OCI-LY7 (cell line): Measurements from ENCODE around the gene ST3GAL3. TPM values are rescaled to one million over a fixed set of nuclear protein-coding genes. Genes with fewer than 3 reads are reported as not detected.

Experiments
- BruUV-seq: library from RNA; stranded (reverse); fragments of 400-500 nt; replicated peaks from 2 replicates; lab custom pipeline; 2021; lab: Mats Ljungman, UMichigan
- CTCF ChIA-PET: fragments of 300-600 bp; sonication (Branson Sonifier 250); formaldehyde crosslinking; loops from one replicate; lab custom pipeline; 2022; ENCODE audit warnings: antibody characterized with exemption; ENCODE audit not compliant: unreplicated experiment; lab: Charles Lee
- POLR2A ChIA-PET: fragments of 300-600 bp; sonication (Branson Sonifier 250); formaldehyde crosslinking; loops from one replicate; lab custom pipeline; 2022; ENCODE audit warnings: antibody characterized with exemption; lab: Charles Lee
- DNase-seq: peaks from one replicate; pipeline ENCODE4 v3.0.0-alpha.2; 2015; ENCODE audit warnings: low spot score
- H2AFZ ChIP-seq: fragments of 200-600 bp; sonication (generic), shearing (Covaris generic); 2 replicates; pipeline ENCODE4 v1.6.1; 2014; ENCODE audit warnings: mild to moderate bottlenecking, antibody characterized with exemption, low read length, moderate library complexity
- H3K27ac ChIP-seq: fragments of 200-600 bp; sonication (generic); 2 replicates; pipeline ENCODE4 v1.5.1; 2014; ENCODE audit warnings: mixed run types, low read depth, mild to moderate bottlenecking, moderate library complexity, low read length, inconsistent platforms; ENCODE audit not compliant: poor library complexity, severe bottlenecking
- H3K36me3 ChIP-seq: fragments of 200-600 bp; sonication (generic); 2 replicates; pipeline ENCODE4 v1.6.1; 2014; ENCODE audit warnings: mild to moderate bottlenecking, antibody characterized with exemption, low read length, moderate library complexity, mixed read lengths; ENCODE audit not compliant: insufficient read depth
- H3K4me1 ChIP-seq: fragments of 200-600 bp; sonication (generic); 2 replicates; pipeline ENCODE4 v1.5.1; 2014; ENCODE audit warnings: mild to moderate bottlenecking, low read length; ENCODE audit not compliant: insufficient read depth, poor library complexity, severe bottlenecking
- H3K4me2 ChIP-seq: fragments of 200-600 bp; sonication (generic); 2 replicates; pipeline ENCODE4 v1.6.1; 2014; ENCODE audit warnings: mild to moderate bottlenecking, low read length
- H3K4me3 ChIP-seq: fragments of 200-600 bp; sonication (generic); 2 replicates; pipeline ENCODE4 v1.5.1; 2014; ENCODE audit warnings: mild to moderate bottlenecking, low read depth, low read length; ENCODE audit not compliant: poor library complexity, severe bottlenecking
- H3K79me2 ChIP-seq: fragments of 200-600 bp; sonication (generic); 2 replicates; pipeline ENCODE4 v1.6.1; 2016; ENCODE audit warnings: low read depth, mild to moderate bottlenecking, low read length, moderate library complexity, mixed read lengths; ENCODE audit not compliant: insufficient read depth
- H3K9me2 ChIP-seq: fragments of 200-600 bp; sonication (generic); 2 replicates; pipeline ENCODE4 v1.6.1; 2016; ENCODE audit warnings: mild to moderate bottlenecking, low read length, mixed read lengths; ENCODE audit not compliant: insufficient read depth
- H3K9me3 ChIP-seq: fragments of 200-600 bp; sonication (generic); 2 replicates; pipeline ENCODE4 v1.6.1; 2014; ENCODE audit warnings: mild to moderate bottlenecking, mixed run types, low read length, mixed read lengths
- H4K20me1 ChIP-seq: fragments of 200-600 bp; sonication (generic); 2 replicates; pipeline ENCODE4 v1.6.1; 2014; ENCODE audit warnings: mild to moderate bottlenecking, antibody characterized with exemption, low read length, moderate library complexity, mixed read lengths; ENCODE audit not compliant: insufficient read depth
- CTCF ChIP-seq: fragments of 200-600 bp; sonication (generic); conservative IDR thresholded peaks from 2 replicates; pipeline ENCODE4 v1.5.1; 2014; ENCODE audit warnings: mild to moderate bottlenecking, antibody characterized with exemption, low read length, moderate library complexity, mixed read lengths
- EZH2phosphoT487 ChIP-seq: fragments of 200-600 bp; sonication (generic); IDR thresholded peaks from 2 replicates; pipeline ENCODE4 v1.6.1; 2018; ENCODE audit warnings: low read depth, borderline replicate concordance, mild to moderate bottlenecking, mixed run types, antibody characterized with exemption, low read length, moderate library complexity, mixed read lengths
- intact Hi-C: fragments of 100-400 bp; cut with micrococcal nuclease; formaldehyde crosslinking; loops from one replicate; pipeline ENCODE4 v1.10.0; 2022; ENCODE audit not compliant: unreplicated experiment
- total RNA-seq, 2 experiments: library from RNA; depleted of rRNA in 1 of 2; stranded (reverse); fragments of >200 nt in 1 of 2; shearing (Covaris generic) in 1 of 2; gene quantifications; 2 replicates each; pipeline ENCODE4 v1.2.3, GENCODE V29; 2014 to 2022

Gene ST3GAL3
- total RNA-seq, 2 experiments from 2014 or later = 24.0 to 45.0 TPM

- no peak for DNase-seq
- ChIA-PET POLR2A (interaction anchor here (0.8 to 1.1 kb wide), 2 partner anchors 170 to 229 kb away, joined by 3 read pairs; partner anchors contain the start of gene ST3GAL3), CTCF (interaction anchor here (0.8 to 2.2 kb wide), 6 partner anchors 11 to 285 kb away, joined by 3 to 40 read pairs (median 8); partner anchors contain the start of gene IPO13)
- intact Hi-C loops = loop anchor here (2.0 kb wide), 1 partner anchor 407 kb away; no protein-coding TSS in a partner anchor
- no peak overlapping the region for H3K4me2 ChIP-seq
- no peaks in the 10 kb centered on the region for H3K9me2 ChIP-seq
- BruUV-seq = no TSS peak
- H2AFZ ChIP-seq = no peak overlapping the region
- H3K4me1 ChIP-seq = no peaks in the 10 kb centered on the region
- H3K79me2 ChIP-seq = no peaks in the 10 kb centered on the region
- H3K27ac ChIP-seq = no peak overlapping the region
- no peaks in the 10 kb centered on the region for H3K36me3 ChIP-seq
- H3K4me3 ChIP-seq = no peak overlapping the region
- H3K9me3 ChIP-seq = no peaks in the 10 kb centered on the region
- no peak for TF ChIP-seq CTCF
- TF ChIP-seq EZH2phosphoT487 = no peak
- H4K20me1 ChIP-seq = no peaks in the 10 kb centered on the region
These were observed 228.5 kb downstream of the ST3GAL3 start for GRCh38 chr1:43935711-43936427.

GRCh38 chr1:43936431-43937151 lies 229.3 kb downstream of the ST3GAL3 start:
- Histone ChIP-seq H2AFZ (no peak overlapping the region), H3K4me3 (no peak overlapping the region)
- CTCF ChIA-PET = no interaction called here

More at GRCh38 chr1:43936431-43937151, 229.3 kb downstream of the ST3GAL3 start:
- intact Hi-C loops = no loop called here
- POLR2A ChIA-PET = no interaction called here
- no peaks in the 10 kb centered on the region for H3K36me3 ChIP-seq
- H3K9me2 ChIP-seq = no peaks in the 10 kb centered on the region
- H4K20me1 ChIP-seq = no peaks in the 10 kb centered on the region
- TF ChIP-seq EZH2phosphoT487 (no peak), CTCF (no peak)
- DNase-seq = no peak
- no peaks in the 10 kb centered on the region for H3K79me2 ChIP-seq
- no TSS peak for BruUV-seq
- no peak overlapping the region for H3K27ac ChIP-seq
- no peak overlapping the region for H3K4me2 ChIP-seq
- no peaks in the 10 kb centered on the region for H3K4me1 ChIP-seq
- no peaks in the 10 kb centered on the region for H3K9me3 ChIP-seq
